HEK293 (cell line): ENCODE results near the gene TTBK1.

Experiments
- BCL6B ChIP-seq: fragments of 450-650 bp; formaldehyde crosslinking; IDR thresholded peaks from 2 replicates; pipeline ENCODE4 v1.5.1; 2017; ENCODE audit warnings: missing biosample characterization, missing genetic modification characterization
- EGR2 ChIP-seq: fragments of 450-650 bp; formaldehyde crosslinking; IDR thresholded peaks from 2 replicates; pipeline ENCODE4 v1.5.1; 2016; ENCODE audit warnings: low read depth, missing biosample characterization, missing genetic modification characterization
- MYNN ChIP-seq: fragments of 450-650 bp; formaldehyde crosslinking; IDR thresholded peaks from 2 replicates; pipeline ENCODE4 v1.5.1; 2016; ENCODE audit warnings: missing biosample characterization, missing genetic modification characterization, borderline replicate concordance
- PRDM10 ChIP-seq: fragments of 450-650 bp; formaldehyde crosslinking; IDR thresholded peaks from 2 replicates; pipeline ENCODE4 v1.5.1; 2016; ENCODE audit warnings: missing biosample characterization, missing genetic modification characterization
- PRDM2 ChIP-seq: fragments of 450-650 bp; formaldehyde crosslinking; IDR thresholded peaks from 2 replicates; pipeline ENCODE4 v1.5.1; 2016; ENCODE audit warnings: missing biosample characterization, missing genetic modification characterization, borderline replicate concordance
- REST ChIP-seq: fragments of 450-650 bp; formaldehyde crosslinking; IDR thresholded peaks from 2 replicates; pipeline ENCODE4 v1.5.1; 2016; ENCODE audit warnings: missing biosample characterization, missing genetic modification characterization
- SALL2 ChIP-seq: fragments of 450-650 bp; formaldehyde crosslinking; IDR thresholded peaks from 2 replicates; pipeline ENCODE4 v1.5.0; 2017; ENCODE audit warnings: missing biosample characterization, mild to moderate bottlenecking, missing genetic modification characterization, borderline replicate concordance
- SP2 ChIP-seq: fragments of 450-650 bp; formaldehyde crosslinking; IDR thresholded peaks from 2 replicates; pipeline ENCODE4 v1.5.1; 2016; ENCODE audit warnings: missing biosample characterization, missing genetic modification characterization
- SP3 ChIP-seq: fragments of 450-650 bp; formaldehyde crosslinking; IDR thresholded peaks from 2 replicates; pipeline ENCODE4 v1.5.1; 2016; ENCODE audit warnings: missing biosample characterization, missing genetic modification characterization
- WT1 ChIP-seq: fragments of 450-650 bp; formaldehyde crosslinking; IDR thresholded peaks from 2 replicates; pipeline ENCODE4 v1.5.1; 2016; ENCODE audit warnings: missing biosample characterization, missing genetic modification characterization
- ZBTB44 ChIP-seq: fragments of 450-650 bp; IDR thresholded peaks from 2 replicates; pipeline ENCODE4 v1.5.1; 2018; ENCODE audit warnings: missing biosample characterization, mild to moderate bottlenecking, missing genetic modification characterization
- ZEB2 ChIP-seq: fragments of 450-650 bp; formaldehyde crosslinking; IDR thresholded peaks from 2 replicates; pipeline ENCODE4 v1.5.1; 2016; ENCODE audit warnings: missing biosample characterization, missing genetic modification characterization
- ZFHX2 ChIP-seq: fragments of 450-650 bp; formaldehyde crosslinking; conservative IDR thresholded peaks from 2 replicates; pipeline ENCODE4 v1.5.1; 2016; ENCODE audit warnings: missing biosample characterization, missing genetic modification characterization
- ZNF223 ChIP-seq: fragments of 450-650 bp; formaldehyde crosslinking; IDR thresholded peaks from 2 replicates; pipeline ENCODE4 v1.5.1; 2016; ENCODE audit warnings: missing biosample characterization, missing genetic modification characterization
- ZNF324 ChIP-seq: fragments of 450-650 bp; formaldehyde crosslinking; IDR thresholded peaks from 2 replicates; pipeline ENCODE4 v1.5.1; 2016; ENCODE audit warnings: missing biosample characterization, missing genetic modification characterization
- ZNF354C ChIP-seq: fragments of 450-650 bp; formaldehyde crosslinking; IDR thresholded peaks from 2 replicates; pipeline ENCODE4 v1.5.1; 2016; ENCODE audit warnings: missing biosample characterization, missing genetic modification characterization, low read depth, borderline replicate concordance
- ZNF610 ChIP-seq: fragments of 450-650 bp; formaldehyde crosslinking; IDR thresholded peaks from 2 replicates; pipeline ENCODE4 v1.5.1; 2016; ENCODE audit warnings: missing biosample characterization, missing genetic modification characterization, borderline replicate concordance
- ZNF654 ChIP-seq: fragments of 450-650 bp; formaldehyde crosslinking; IDR thresholded peaks from 2 replicates; pipeline ENCODE4 v1.5.1; 2016; ENCODE audit warnings: low read depth, missing biosample characterization, missing genetic modification characterization
- ZNF664 ChIP-seq: fragments of 450-650 bp; formaldehyde crosslinking; IDR thresholded peaks from 2 replicates; pipeline ENCODE4 v1.5.1; 2016; ENCODE audit warnings: missing biosample characterization, missing genetic modification characterization
- ZNF701 ChIP-seq: fragments of 450-650 bp; formaldehyde crosslinking; IDR thresholded peaks from 2 replicates; pipeline ENCODE4 v1.5.1; 2016; ENCODE audit warnings: missing biosample characterization, missing genetic modification characterization

TTBK1 gene

GRCh38 chr6:43269273-43270007 is 26.2 kb downstream of the TTBK1 start (continued):
- TF ChIP-seq PRDM2 (no peak), SP2 (tag by site-specific recombination) (peak; percentile 69), ZNF701 (tag by site-specific recombination) (no peak), ZNF223 (tag by site-specific recombination) (no peak), ZBTB44 (tag by site-specific recombination) (no peak), PRDM10 (tag by site-specific recombination) (0 out of 2 replicates have a peak, but pooled peaks have one; percentile 9), MYNN (no peak), ZNF354C (tag by site-specific recombination) (no peak), REST (tag by site-specific recombination) (no peak), EGR2 (tag by site-specific recombination) (peak; percentile 58), SALL2 (tag by site-specific recombination) (no peak), ZNF610 (no peak), BCL6B (tag by site-specific recombination) (no peak), ZEB2 (tag by site-specific recombination) (0 out of 2 replicates have a peak, but pooled peaks have one; percentile 24), ZNF654 (tag by site-specific recombination) (no peak), ZNF664 (tag by site-specific recombination) (no peak), SP3 (tag by site-specific recombination) (peak; percentile 21; the same call in 1 of the 2 replicates), ZNF324 (tag by site-specific recombination) (no peak), ZFHX2 (tag by site-specific recombination) (peak; percentile 66), WT1 (tag by site-specific recombination) (no peak)
